ENCODE results near the gene ATF6B. TPM values are rescaled to one million over a fixed set of nuclear protein-coding genes. Genes with fewer than 3 reads are reported as not detected.

ATF6B gene
- total RNA-seq, 2 donors from 2014 or later, result 83.3 to 131 TPM

DNA sequence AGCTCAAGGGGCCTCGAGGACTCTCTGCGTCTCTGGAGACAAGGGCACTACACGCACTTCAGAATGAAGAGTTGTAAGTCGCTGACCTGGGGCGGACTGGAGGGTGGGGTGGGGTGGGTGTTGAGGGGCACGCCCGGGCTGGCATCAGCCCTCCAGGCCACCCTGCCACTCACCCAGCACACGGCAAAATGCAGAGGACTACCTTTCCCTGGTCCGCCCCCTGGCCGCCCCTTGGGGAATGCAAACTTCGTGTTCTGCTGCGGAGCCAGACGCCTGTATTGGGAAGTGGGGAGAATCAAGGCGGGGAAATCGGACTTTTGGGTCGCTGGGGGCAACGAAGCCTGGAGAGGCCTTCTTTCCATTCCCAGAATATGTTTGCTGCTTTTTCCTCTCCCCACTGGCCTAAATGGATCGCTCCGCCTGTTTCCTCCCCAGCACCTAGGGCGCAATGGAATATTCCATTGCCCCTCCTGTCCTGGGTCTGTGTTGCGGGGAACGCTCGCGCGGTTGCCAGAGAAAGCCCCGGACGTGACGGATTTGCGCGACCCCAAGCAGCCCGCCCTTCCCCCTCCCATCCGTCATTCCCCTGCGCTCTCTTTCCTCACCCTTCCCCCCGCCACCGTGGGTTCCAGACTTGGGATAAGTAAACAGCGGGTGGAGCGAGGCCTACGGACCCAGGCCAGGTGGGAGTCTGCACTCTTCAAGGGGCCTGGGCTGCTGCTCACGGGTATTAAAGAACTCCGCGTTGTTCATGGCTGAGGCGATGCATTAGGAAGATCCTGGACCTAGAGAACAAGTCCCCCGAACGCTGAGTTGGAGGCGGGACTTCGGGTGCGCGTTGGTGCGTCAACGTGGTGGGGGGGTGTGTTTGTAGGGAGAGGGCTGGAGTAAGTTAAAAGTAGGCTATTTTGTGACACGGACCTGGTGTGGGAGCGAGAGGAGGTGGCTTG is 25.8 kb upstream of the ATF6B start, which contains the start of gene PPT2:
Gene PPT2, plus strand, starts transcription at position 578 of the 950 bp plus-strand sequence. CDS start 454 bp downstream, outside the sequence.
- H3K4me3 ChIP-seq, result peak within 1 kb of the TSS; percentile 60
- no peaks in the 10 kb centered on the region for H3K9me3 ChIP-seq
- peaks cover 4% of the 10 kb centered on the region for H3K4me1 ChIP-seq
- peak; percentile 84 for DNase-seq
- H3K36me3 ChIP-seq, result no peaks in the 10 kb centered on the region
- no peaks in the 10 kb centered on the region for H3K27me3 ChIP-seq
- H3K27ac ChIP-seq, result peak within 1 kb of the TSS; percentile 68
- TF ChIP-seq, protein P1, sequence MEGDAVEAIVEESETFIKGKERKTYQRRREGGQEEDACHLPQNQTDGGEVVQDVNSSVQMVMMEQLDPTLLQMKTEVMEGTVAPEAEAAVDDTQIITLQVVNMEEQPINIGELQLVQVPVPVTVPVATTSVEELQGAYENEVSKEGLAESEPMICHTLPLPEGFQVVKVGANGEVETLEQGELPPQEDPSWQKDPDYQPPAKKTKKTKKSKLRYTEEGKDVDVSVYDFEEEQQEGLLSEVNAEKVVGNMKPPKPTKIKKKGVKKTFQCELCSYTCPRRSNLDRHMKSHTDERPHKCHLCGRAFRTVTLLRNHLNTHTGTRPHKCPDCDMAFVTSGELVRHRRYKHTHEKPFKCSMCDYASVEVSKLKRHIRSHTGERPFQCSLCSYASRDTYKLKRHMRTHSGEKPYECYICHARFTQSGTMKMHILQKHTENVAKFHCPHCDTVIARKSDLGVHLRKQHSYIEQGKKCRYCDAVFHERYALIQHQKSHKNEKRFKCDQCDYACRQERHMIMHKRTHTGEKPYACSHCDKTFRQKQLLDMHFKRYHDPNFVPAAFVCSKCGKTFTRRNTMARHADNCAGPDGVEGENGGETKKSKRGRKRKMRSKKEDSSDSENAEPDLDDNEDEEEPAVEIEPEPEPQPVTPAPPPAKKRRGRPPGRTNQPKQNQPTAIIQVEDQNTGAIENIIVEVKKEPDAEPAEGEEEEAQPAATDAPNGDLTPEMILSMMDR (IDR thresholded peaks at IDR 0.05), result no peak
- intact Hi-C loops (cut with DNase I), result no loop called here
- H3K9ac ChIP-seq (ENCODE audit: low read depth in 2 of 2, low read length in 2 of 2), result peak within 1 kb of the TSS; percentile 68 to 98

DNA sequence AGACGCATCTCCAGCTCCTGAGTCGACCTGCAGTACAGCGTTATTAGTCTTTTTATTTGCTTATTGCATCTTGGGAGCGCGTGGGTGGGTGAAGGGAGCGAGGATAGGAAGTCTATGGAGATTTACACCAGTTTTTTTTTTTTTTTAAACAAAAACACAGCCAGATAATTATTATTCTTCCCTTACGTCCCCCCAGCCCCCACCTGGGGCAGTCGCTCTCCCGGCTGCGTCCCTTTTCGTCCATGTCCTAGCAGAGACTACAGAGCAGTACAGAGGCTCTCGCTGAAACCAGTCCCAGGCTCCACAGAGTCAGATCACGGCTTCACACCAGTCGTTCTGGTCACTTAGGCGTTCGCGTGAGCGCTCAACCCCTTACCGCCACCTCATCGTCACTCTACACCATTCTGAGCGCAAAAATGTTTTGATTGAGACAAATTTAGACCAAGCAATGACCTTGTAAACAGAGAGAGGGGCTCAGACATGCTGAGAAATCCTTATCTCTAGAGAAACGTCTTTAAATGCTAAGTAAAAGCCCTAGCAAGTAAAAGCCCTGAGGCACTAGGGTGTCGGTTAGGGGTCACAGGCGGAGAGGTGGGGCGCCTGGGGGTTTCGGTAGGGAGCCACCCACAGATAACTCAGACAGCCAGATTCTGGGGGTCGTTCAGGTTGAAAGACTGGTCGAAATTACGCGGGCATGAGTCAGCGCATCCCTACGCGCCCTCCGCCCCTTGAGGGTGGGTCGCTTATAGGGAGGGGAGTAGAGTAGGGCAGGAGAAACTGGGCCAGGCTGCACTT is 24.9 kb upstream of the ATF6B start:
- H3K4me3 ChIP-seq, result peak overlapping the region; percentile 60
- intact Hi-C loops (cut with DNase I), result no loop called here
- H3K9ac ChIP-seq (ENCODE audit: low read depth in 2 of 2, low read length in 2 of 2), result peak overlapping the region; percentile 68 to 98
- no peaks in the 10 kb centered on the region for H3K27me3 ChIP-seq
- H3K4me1 ChIP-seq, result peaks cover 4% of the 10 kb centered on the region
- DNase-seq, result peak; percentile 46
- no peaks in the 10 kb centered on the region for H3K36me3 ChIP-seq
- TF ChIP-seq, protein P1 (IDR thresholded peaks at IDR 0.05), result no peak
- no peaks in the 10 kb centered on the region for H3K9me3 ChIP-seq
- peak overlapping the region; percentile 68 for H3K27ac ChIP-seq

DNA sequence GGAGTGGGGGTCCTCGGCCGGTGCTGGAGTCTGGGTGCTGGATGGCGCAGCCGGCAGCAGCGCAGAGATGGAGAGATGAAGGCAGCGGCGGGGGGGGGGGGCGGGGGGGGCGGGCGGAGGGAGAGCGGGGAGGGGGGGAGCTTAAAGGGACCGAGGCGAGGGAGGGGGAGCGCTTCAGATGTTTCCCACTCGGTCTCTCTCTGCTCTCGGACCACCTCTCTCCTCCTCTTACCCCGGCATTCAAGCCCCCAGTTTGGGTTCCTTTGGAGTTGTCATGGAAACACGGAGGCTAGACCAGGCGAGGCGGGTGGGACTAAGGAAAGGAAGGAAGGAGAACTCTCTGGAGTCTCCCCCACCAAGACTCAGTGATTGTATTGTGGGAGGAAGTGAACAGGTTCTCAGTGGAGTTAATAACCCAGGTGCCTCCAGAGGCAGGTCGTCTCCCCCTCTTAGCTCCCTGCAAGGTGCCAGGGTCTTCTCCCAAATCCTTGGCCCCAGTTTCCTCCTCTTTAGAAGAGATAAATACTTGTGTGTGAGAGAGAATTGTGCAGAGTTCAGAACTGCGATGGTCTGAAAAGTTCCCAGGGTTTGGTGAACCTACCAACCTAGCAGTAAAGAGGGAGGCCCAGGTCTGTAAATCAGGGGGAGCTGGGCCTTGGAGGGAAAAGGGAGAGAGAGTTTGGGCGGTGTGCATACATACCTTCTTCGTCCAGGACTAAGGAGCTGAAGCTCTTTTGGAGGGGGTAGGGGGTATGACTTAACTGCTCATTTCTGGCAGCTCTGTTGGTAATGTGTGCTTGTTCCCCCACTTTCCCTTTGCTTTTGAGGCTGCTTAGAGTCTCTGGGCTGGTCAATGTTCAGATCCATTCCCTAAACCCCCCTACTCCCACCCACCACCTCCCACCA is 24.1 kb upstream of the ATF6B start, which contains the start of gene PRRT1:
Gene PRRT1, minus strand, starts transcription at position 77 of the 906 bp plus-strand sequence. CDS start 112 bp downstream, outside the sequence.
- Histone ChIP-seq H3K9ac (ENCODE audit: low read depth in 2 of 2, low read length in 2 of 2) (peak within 1 kb of the TSS; percentile 68 to 98), H3K9me3 (no peaks in the 10 kb centered on the region), H3K36me3 (no peaks in the 10 kb centered on the region), H3K4me3 (peak within 1 kb of the TSS; percentile 17), H3K4me1 (peaks cover 4% of the 10 kb centered on the region), H3K27ac (no peak within 1 kb of the TSS), H3K27me3 (no peaks in the 10 kb centered on the region)
- TF ChIP-seq, protein P1 (IDR thresholded peaks at IDR 0.05), result no peak
- intact Hi-C loops (cut with DNase I), result no loop called here
- no peak for DNase-seq

DNA sequence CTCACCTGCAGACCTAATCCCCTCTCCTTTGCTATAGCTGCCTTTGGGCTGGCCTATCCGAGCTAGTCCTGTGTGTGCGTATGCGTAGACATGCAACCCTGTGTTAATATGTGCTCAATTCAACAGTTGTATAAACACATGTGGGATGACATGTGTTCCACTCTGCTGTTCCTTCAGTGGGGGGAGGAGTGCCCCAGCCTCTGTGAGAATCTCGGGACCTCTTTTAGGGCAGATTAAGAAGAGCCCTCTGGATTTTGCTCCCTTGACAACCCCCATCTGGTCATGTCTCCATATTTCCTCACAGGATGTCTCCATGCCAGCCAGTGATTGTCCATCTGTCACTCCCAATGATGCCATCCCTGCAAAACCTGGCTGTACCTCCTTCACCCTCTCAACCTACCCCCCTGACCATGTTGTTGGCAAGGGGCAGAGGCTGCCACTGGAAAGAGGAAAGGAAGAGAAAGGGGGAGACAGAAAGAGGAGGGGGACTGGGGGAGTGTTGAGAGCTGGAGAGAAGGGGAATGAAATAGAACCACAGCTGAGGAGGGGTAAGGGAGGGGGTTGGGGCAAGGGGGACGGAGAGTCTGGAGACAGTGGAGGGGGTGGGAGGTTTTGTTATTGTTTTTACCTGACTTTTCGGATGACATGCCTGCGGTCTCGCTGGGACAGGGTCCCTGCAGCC is 23.3 kb upstream of the ATF6B start:
- Histone ChIP-seq H3K4me1 (peaks cover 4% of the 10 kb centered on the region), H3K4me3 (peak overlapping the region; percentile 17), H3K36me3 (no peaks in the 10 kb centered on the region), H3K9me3 (no peaks in the 10 kb centered on the region), H3K27me3 (no peaks in the 10 kb centered on the region), H3K27ac (no peak overlapping the region), H3K9ac (ENCODE audit: low read depth in 2 of 2, low read length in 2 of 2) (peak overlapping the region in 1 of 2 donors; percentile 26)
- TF ChIP-seq, protein P1 (IDR thresholded peaks at IDR 0.05), result no peak
- no peak for DNase-seq
- intact Hi-C loops (cut with DNase I), result no loop called here

Measured in colonic mucosa (tissue), 4 donors.